Osteoblast (primary cell): ENCODE data around the gene XXYLT1. TPM values are rescaled to one million over a fixed set of nuclear protein-coding genes. Genes with fewer than 3 reads are reported as not detected.
"Not testable (repeated sequence)": the region's sequence is repeated elsewhere in the genome, so short reads cannot be mapped to it uniquely, and the experiment has no call there.

Source experiments
- DNase-seq: peaks from one replicate; pipeline ENCODE4 v3.0.0; 2011; ENCODE audit warnings: low spot score, mixed read lengths; ENCODE audit not compliant: insufficient read length; ENCODE audit errors: missing footprints
- H2AFZ ChIP-seq: 2 replicates; pipeline ENCODE4 v1.6.0; 2011; ENCODE audit warnings: mild to moderate bottlenecking, low read length
- H3K27ac ChIP-seq: 2 replicates; pipeline ENCODE4 v1.5.1; 2011; ENCODE audit warnings: mild to moderate bottlenecking, low read depth, low read length, moderate library complexity
- H3K27me3 ChIP-seq: 2 replicates; pipeline ENCODE4 v1.6.0; 2012; ENCODE audit warnings: mild to moderate bottlenecking, control low read depth, inconsistent platforms, low read length, moderate library complexity; ENCODE audit not compliant: insufficient read depth
- H3K36me3 ChIP-seq: 2 replicates; pipeline ENCODE4 v1.5.1; 2011; ENCODE audit warnings: mild to moderate bottlenecking, low read length, control low read depth, moderate library complexity; ENCODE audit not compliant: insufficient read depth
- H3K4me1 ChIP-seq: 2 replicates; pipeline ENCODE4 v1.5.1; 2011; ENCODE audit warnings: mild to moderate bottlenecking, low read length, control low read depth, moderate library complexity; ENCODE audit not compliant: insufficient read depth
- H3K4me2 ChIP-seq: 2 replicates; pipeline ENCODE4 v1.6.0; 2011; ENCODE audit warnings: mild to moderate bottlenecking, low read length; ENCODE audit not compliant: insufficient read depth
- H3K4me3 ChIP-seq: fragments of 200-600 bp; sonication (generic); 3 replicates; pipeline ENCODE4 v1.5.1; 2012; ENCODE audit warnings: mild to moderate bottlenecking, low read length, inconsistent platforms; ENCODE audit not compliant: insufficient read depth
- H3K79me2 ChIP-seq: 2 replicates; pipeline ENCODE4 v1.6.0; 2012; ENCODE audit warnings: mild to moderate bottlenecking, low read length, control low read depth, inconsistent platforms; ENCODE audit not compliant: insufficient read depth
- H3K9me3 ChIP-seq: 2 replicates; pipeline ENCODE4 v1.5.1; 2011; ENCODE audit warnings: low read depth, low read length, control low read depth
- H4K20me1 ChIP-seq: 2 replicates; pipeline ENCODE4 v1.6.0; 2012; ENCODE audit warnings: mild to moderate bottlenecking, low read length, control low read depth; ENCODE audit not compliant: insufficient read depth
- total RNA-seq: library from RNA; depleted of rRNA; stranded (reverse); fragments of >200 nt; gene quantifications from 2 replicates; pipeline ENCODE4 v1.2.3, GENCODE V29; 2012
- TF ChIP-seq, protein P1 (sequence below): IDR thresholded peaks from 2 replicates; pipeline ENCODE4 v1.5.1; 2011; ENCODE audit warnings: mild to moderate bottlenecking, low read depth, low read length, moderate library complexity; ENCODE audit errors: extremely low read depth

XXYLT1 gene
- total RNA-seq, 1 donor: 28.2 TPM

GRCh38 chr3:195107593-195107992 lies 163.4 kb downstream of the XXYLT1 start:
- H3K4me2 ChIP-seq: no peak overlapping the region
- H3K27me3 ChIP-seq: no peaks in the 10 kb centered on the region
- H3K9me3 ChIP-seq: no peaks in the 10 kb centered on the region
- no peak overlapping the region for H2AFZ ChIP-seq
- H3K4me3 ChIP-seq: no peak overlapping the region
- H3K4me1 ChIP-seq: peaks cover 16% of the 10 kb centered on the region
- no peaks in the 10 kb centered on the region for H3K36me3 ChIP-seq
- DNase-seq: peak; percentile 84
- TF ChIP-seq, protein P1, sequence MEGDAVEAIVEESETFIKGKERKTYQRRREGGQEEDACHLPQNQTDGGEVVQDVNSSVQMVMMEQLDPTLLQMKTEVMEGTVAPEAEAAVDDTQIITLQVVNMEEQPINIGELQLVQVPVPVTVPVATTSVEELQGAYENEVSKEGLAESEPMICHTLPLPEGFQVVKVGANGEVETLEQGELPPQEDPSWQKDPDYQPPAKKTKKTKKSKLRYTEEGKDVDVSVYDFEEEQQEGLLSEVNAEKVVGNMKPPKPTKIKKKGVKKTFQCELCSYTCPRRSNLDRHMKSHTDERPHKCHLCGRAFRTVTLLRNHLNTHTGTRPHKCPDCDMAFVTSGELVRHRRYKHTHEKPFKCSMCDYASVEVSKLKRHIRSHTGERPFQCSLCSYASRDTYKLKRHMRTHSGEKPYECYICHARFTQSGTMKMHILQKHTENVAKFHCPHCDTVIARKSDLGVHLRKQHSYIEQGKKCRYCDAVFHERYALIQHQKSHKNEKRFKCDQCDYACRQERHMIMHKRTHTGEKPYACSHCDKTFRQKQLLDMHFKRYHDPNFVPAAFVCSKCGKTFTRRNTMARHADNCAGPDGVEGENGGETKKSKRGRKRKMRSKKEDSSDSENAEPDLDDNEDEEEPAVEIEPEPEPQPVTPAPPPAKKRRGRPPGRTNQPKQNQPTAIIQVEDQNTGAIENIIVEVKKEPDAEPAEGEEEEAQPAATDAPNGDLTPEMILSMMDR: no peak
- H3K79me2 ChIP-seq: no peaks in the 10 kb centered on the region
- no peaks in the 10 kb centered on the region for H4K20me1 ChIP-seq
- H3K27ac ChIP-seq: no peak overlapping the region

GRCh38 chr3:195107031-195107430 lies 163.9 kb downstream of the XXYLT1 start:
- H3K27me3 ChIP-seq, H3K9me3 ChIP-seq, DNase-seq, H3K36me3 ChIP-seq, H3K4me3 ChIP-seq, H2AFZ ChIP-seq, H3K79me2 ChIP-seq, H3K4me2 ChIP-seq, H3K27ac ChIP-seq, H4K20me1 ChIP-seq: not testable (repeated sequence)
- peaks cover 16% of the 10 kb centered on the region for H3K4me1 ChIP-seq

DNA sequence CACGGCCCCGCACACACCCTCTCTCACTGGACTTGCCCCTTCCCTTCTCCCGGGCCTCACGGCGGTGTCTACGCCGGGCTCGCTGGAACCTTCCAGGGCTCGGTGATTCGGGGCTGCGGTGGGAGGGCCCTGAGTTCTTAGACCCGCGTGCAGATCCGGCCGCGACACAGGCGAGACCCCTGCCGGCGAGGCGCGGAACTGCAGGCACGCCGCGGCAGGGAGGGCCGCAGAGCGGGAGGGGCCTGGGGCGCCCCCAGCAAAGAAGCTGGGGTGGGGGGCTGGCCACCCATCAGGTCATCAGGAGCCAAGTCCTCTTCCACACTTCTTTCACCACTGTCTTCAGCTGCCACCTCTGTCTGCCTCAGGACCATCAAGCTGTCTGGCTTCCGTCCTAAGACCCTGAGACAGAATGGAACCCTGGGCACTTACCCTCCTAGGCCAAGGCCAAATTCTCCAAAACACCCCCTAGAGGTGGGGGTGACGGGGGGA lies 164.5 kb downstream of the XXYLT1 start:
- Histone ChIP-seq H4K20me1 (no peaks in the 10 kb centered on the region), H2AFZ (peak overlapping the region; percentile 31), H3K36me3 (no peaks in the 10 kb centered on the region), H3K27ac (no peak overlapping the region), H3K4me1 (peaks cover 18% of the 10 kb centered on the region), H3K9me3 (no peaks in the 10 kb centered on the region), H3K4me2 (peak overlapping the region; percentile 77), H3K27me3 (no peaks in the 10 kb centered on the region), H3K4me3 (peak overlapping the region; percentile 60), H3K79me2 (no peaks in the 10 kb centered on the region)
- TF ChIP-seq, protein P1: peak; percentile 75
- DNase-seq: peak; percentile 97

DNA sequence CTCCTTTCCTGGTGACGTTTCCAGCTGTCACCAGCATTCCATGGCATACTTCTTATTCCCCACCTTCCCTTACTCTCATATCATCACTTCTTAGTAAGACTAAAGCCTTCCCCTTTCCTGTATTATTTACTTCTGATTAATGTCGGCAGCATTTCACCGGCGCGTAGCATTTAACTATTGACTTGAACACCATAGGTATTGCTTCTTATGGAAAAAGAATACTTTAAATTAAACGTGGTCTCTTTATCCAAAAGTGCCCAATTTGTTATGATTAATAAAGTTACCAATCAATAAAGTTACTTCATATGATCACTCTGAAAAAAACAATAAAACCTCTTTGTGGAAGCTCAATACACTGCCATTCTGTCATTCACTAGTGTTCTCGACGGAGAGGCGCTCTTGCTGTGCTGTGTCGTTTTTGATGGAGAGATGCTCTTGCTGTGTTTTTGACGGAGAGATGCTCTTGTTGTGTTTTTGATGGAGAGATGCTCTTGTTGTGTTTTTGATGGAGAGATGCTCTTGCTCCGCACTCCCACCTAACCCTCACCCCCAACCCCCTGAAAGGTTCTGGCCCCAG lies 165.0 kb downstream of the XXYLT1 start:
- Histone ChIP-seq H2AFZ (peak overlapping the region; percentile 31), H3K9me3 (no peaks in the 10 kb centered on the region), H4K20me1 (no peaks in the 10 kb centered on the region), H3K27me3 (no peaks in the 10 kb centered on the region), H3K79me2 (no peaks in the 10 kb centered on the region), H3K27ac (no peak overlapping the region), H3K4me3 (peak overlapping the region; percentile 60), H3K4me2 (peak overlapping the region; percentile 77), H3K36me3 (no peaks in the 10 kb centered on the region), H3K4me1 (peaks cover 23% of the 10 kb centered on the region)
- TF ChIP-seq, protein P1: no peak
- DNase-seq: peak; percentile 30
